Breast epithelium (tissue), 3 donors: ENCODE results near the gene ITPRID2.

ENCODE experiments used
- POLR2AphosphoS5 ChIP-seq, 3 donors: sonication (generic); formaldehyde crosslinking; IDR thresholded peaks; one replicate each; pipeline ENCODE4 v1.6.1; 2017; ENCODE audit warnings: antibody characterized with exemption in 3 of 3
- TF ChIP-seq, protein P1 (sequence below), 3 donors: fragments of 450-650 bp; IDR thresholded peaks; one replicate each; pipeline ENCODE4 v1.5.1; 2016 to 2017; ENCODE audit warnings: antibody characterized with exemption in 3 of 3, mild to moderate bottlenecking in 3 of 3, moderate library complexity in 3 of 3

DNA sequence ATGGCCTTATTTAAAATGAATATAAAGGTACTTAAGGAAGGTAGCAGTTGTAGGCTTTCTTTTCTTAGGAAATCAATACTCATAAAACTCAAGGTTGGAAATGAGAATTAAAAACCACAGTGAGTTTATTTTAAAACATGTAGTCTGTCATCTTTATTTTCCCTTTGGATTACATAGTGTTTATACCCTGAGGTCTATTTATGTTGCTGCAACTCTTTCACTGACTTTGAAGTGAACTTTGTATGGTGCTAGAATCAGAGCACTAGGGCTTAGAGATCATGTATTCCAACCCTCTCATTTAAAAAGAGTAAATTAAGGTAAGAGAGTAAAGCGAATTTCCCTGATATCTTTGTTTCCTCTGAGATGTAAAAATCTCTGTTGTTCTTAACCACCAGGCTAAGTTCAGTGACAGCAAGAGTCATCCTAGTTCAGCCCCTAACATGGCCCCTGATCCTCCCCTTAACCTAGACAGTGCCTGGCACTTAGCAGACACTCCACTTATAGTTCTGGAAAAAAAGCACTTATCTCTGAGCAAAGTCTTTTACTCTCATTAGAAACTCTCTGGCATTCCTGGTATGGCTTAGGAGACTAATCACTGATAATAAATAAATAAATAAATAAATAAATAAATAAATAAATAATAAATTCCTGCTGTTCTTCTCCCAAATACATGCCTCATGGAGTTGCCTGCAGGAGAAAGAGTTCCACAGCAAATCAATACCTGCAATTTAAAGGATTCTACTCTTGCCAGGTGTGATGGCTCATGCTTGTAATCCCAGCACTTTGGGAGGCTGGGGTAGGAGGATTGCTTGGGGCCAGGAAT is 61.1 kb downstream of the ITPRID2 start:
- TF ChIP-seq, protein P1, sequence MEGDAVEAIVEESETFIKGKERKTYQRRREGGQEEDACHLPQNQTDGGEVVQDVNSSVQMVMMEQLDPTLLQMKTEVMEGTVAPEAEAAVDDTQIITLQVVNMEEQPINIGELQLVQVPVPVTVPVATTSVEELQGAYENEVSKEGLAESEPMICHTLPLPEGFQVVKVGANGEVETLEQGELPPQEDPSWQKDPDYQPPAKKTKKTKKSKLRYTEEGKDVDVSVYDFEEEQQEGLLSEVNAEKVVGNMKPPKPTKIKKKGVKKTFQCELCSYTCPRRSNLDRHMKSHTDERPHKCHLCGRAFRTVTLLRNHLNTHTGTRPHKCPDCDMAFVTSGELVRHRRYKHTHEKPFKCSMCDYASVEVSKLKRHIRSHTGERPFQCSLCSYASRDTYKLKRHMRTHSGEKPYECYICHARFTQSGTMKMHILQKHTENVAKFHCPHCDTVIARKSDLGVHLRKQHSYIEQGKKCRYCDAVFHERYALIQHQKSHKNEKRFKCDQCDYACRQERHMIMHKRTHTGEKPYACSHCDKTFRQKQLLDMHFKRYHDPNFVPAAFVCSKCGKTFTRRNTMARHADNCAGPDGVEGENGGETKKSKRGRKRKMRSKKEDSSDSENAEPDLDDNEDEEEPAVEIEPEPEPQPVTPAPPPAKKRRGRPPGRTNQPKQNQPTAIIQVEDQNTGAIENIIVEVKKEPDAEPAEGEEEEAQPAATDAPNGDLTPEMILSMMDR (IDR thresholded peaks at IDR 0.05) = no peak
- no peak for TF ChIP-seq POLR2AphosphoS5 (IDR thresholded peaks at IDR 0.05)
